NT2/D1 (cell line): ENCODE data around the gene SBF2.

Experiments
- SUZ12 ChIP-seq: IDR thresholded peaks from 2 replicates; pipeline ENCODE4 v1.6.1; 2011; ENCODE audit not compliant: insufficient read length, insufficient read depth; ENCODE audit errors: extremely low read depth
- YY1 ChIP-seq: IDR thresholded peaks from 2 replicates; pipeline ENCODE4 v1.6.1; 2011; ENCODE audit not compliant: insufficient read length, insufficient read depth
- ZNF274 ChIP-seq: IDR thresholded peaks from 2 replicates; pipeline ENCODE4 v1.6.1; 2011; ENCODE audit warnings: mild to moderate bottlenecking, low read depth, low read length

- TF ChIP-seq YY1: no peak
- TF ChIP-seq SUZ12: no peak
- no peak for TF ChIP-seq ZNF274
Measured at GRCh38 chr11:10322830-10323792, 29.1 kb upstream of the SBF2 start.
